Activated naive CD4-positive, alpha-beta T cell (primary cell): ENCODE measurements around the gene ACKR3.

ENCODE experiments used
- DNase-seq, 4 experiments: peaks; one replicate each; lab custom pipeline; 2025; lab: John Stamatoyannopoulos, UW

Gene ACKR3

DNA sequence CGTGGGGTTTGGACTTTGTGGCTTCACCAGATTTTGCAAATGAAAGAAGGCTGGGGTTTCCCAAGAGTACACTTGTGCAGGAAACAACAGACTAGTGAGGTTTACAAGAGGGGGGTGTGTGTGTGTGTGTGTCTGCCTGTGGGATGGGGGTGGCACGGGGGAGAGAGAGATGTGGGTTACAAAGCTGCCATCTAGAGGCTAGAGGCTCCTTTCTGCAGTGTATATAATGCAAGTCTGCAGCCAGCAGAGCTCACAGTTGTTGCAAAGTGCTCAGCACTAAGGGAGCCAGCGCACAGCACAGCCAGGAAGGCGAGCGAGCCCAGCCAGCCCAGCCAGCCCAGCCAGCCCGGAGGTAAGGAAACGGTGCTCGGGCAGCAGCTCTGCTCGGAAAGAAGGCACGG lies at the start of gene ACKR3:
ACKR3 (plus strand) TSS at position 253 of the 401 bp plus-strand sequence. CDS start 10,641 bp downstream, outside the sequence.
- DNase-seq = peak in 2 of 4 experiments; percentile 29 to 51

GRCh38 chr2:236521556-236521955 lies 48.1 kb upstream of the ACKR3 start:
- DNase-seq = no peak

GRCh38 chr2:236523249-236523648 lies 46.4 kb upstream of the ACKR3 start:
- DNase-seq = no peak

DNA sequence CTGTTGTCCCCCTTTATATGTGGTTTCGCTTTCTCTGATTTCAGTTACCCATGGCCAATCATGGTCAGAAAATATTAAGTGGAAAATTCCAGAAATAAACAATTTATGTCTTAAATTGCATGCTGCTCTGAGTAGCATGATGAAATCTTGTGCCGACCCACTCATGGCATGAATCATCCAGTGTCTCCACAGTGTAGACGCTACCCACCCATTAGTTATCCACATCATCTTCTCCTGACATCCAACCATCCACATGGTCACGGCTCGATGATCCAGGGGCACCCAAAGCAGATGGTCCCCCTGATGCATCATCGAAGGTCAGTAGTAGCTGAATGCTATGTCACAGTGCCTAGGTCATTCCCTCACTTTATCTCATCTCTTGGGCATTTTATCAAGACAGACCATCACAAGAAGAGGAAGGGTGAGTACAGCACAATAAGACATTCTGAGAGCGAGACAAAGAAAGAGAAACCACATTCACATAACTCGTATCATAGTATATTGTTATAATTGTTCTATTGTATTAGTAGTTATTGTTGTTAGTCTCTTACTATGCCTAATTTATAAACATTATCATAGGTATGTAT lies 44.1 kb upstream of the ACKR3 start:
- no peak for DNase-seq

DNA sequence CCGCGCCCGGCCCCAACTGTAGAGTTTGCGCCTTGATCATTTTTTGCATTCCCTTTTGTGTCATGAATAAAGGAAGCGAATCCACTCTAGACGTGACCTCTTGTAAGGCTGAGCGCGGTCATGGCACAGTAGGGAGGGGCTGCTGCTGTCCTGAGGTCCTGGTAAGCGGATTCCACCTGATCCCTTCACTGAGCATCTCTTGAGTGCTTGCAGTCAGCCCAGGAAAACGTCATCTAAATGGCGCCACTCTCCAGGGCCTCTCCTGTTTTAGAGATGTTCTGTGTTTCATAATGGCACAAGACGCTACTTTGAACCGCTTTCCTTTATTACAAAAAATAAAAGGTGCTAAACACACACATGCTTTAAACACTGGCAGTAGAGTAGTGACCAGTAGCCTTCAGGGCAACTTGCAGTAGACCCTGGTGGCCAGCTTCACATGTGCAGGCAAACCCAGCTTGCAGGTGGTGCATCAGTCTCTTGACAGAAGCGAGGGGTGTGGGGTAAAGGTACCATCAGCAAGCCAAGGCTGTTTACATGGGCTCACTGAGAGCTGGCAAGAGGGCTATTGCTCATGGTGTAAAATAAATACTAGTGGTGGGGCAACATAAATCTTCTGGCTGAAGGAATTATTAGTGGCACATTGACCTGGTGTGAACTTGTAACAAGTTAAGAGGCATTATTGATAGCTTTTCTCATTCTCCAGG lies 43.0 kb upstream of the ACKR3 start:
- no peak for DNase-seq

DNA sequence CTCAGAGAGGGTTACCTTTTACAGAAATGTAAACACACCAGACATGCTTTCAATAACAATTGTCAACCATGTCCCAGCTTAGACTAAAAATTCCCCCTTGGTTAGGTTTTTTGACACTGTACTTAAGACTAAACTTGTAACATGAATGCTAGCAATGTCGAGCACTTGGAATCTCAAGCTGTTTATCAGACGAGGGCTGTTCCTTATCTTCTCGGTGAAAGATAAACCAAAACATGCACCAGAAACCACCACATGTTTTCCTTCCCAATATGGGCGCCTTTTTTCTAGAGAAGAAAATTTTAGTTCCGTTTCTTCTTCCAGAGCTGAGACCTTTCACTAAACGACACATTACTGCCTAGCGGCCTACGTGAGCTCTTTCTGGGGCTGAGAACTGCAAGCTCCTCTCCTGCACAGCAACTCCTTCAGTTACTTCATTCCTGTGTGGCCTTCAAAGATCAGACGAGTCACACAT lies 42.4 kb upstream of the ACKR3 start:
- no peak for DNase-seq

GRCh38 chr2:236529606-236530005 lies 40.0 kb upstream of the ACKR3 start:
- DNase-seq = no peak

DNA sequence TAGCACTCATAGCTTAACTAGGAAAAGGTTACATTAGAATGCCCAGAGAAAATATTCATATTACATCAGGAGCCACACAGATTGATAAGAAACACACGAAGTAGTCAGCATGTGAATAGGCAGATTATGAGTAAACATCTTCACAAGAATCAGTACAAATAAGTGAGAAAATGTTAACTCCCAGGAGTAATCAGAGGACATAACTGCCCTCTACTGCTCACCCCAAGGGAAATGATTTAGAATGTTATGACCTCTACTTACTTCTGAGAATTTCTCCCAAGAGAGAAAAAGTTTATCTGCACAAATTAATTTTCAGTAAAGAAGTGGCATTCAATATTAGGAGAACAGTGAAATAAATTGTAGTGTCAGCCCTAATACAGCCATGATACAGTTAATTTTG lies 39.1 kb upstream of the ACKR3 start:
- DNase-seq = no peak

- no peak for DNase-seq
These were observed 38.4 kb upstream of the ACKR3 start for GRCh38 chr2:236531195-236531594.

GRCh38 chr2:236531996-236532395 lies 37.6 kb upstream of the ACKR3 start:
- DNase-seq = no peak

- DNase-seq = no peak
These were observed 36.3 kb upstream of the ACKR3 start for GRCh38 chr2:236533343-236533742.

- DNase-seq = no peak
These were observed 34.6 kb upstream of the ACKR3 start for GRCh38 chr2:236535024-236535423.

DNA sequence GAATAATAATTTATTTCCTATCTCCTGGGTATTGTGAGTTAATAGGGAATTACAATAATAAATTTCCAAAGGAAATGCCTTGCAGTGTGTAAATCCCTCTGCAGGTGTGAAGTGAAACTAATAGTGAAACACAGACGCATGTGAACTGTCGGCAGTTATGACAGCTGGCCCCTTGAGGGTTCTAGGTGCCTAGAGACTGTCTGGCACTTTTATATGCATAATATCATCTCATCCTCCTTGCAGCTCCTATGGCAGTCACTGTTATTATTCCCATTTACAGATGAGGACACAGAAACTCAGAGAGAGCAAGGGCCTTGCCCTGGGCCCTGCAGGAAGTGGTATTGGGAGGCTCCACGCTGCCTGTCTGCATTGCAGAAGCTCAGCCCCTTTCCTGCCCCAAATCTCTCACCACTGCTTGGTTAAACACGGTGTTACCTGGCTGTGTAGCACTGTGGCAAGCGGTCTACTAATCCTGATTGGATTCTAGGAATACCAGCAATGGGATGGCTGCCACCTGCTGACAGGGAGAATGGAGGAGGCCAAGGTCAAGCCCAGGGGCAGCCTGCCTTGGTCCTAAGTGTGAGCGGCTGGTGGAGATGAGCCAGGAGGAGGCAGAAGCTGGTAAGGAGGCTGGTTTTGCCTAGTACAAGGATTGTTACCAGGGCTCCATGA lies 32.8 kb upstream of the ACKR3 start:
- DNase-seq = peak in 2 of 4 experiments; percentile 45 to 46

GRCh38 chr2:236538242-236538641 lies 31.4 kb upstream of the ACKR3 start:
- no peak for DNase-seq

GRCh38 chr2:236541008-236541562 lies 28.5 kb upstream of the ACKR3 start:
- no peak for DNase-seq

DNA sequence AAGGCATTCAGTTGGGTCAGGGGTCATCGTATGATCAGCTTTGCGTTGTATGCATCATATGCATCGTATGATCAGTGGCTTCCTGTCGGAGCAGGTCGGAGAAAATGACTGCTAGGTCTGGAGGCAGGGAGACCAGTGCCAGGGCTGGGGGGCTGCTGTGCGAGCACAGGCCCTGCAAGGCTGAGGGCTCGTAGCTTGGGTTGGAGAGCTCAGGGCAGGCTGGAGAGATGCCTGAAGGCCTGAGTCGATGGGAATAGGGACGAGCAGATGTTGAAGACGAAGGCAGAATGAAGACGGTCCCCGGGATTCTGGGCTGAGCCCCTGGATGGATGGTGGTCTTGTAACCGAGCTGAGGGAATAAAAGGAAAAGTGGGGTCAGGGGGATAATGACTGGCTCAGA lies 25.3 kb upstream of the ACKR3 start:
- DNase-seq = no peak

- no peak for DNase-seq
These were observed 24.4 kb upstream of the ACKR3 start for GRCh38 chr2:236545248-236545658.

- DNase-seq = no peak
These were observed 23.7 kb upstream of the ACKR3 start for GRCh38 chr2:236545814-236546480.

DNA sequence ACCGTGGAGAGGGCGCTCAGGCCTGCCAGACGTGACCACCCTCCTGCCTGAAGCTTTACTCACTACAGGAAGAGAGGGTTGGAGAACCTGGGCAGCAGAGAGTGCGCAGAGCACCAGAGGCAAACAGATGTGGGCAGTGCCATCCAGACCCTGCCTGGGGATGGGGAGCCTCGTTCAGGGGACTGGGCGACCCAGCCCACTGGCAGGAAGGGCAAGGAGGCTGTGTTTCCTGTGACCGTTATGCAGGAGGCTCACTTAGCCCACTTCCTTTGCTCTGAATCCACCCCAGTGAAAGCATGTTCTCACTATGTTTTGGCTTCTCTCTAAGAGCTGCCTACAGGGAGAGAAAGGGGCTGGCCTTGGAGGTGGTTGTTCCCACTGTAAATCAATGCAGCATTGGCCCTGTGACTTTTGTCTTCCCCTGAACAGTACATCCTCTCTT lies 23.0 kb upstream of the ACKR3 start:
- peak in 2 of 4 experiments; percentile 12 to 13 for DNase-seq

DNA sequence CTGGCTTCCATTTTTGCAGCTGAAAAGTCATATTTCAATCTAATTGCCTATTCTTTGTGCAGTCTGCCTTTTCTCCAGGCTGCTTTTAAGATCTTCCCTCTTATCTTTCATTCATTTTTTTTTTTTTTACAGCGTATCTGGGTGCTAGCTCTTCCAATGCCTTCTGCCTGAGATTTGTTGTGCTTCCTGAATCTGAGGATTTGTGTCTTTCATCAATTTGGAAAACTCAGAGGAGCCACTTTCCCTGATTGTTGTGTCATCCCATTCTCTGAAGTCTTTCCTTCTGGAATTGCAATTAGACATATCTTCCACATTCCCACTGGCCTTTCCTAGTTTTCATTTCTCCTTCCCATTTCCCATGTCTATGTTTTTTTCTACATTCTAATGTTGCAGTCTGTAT lies 21.9 kb upstream of the ACKR3 start:
- DNase-seq = no peak

- no peak for DNase-seq
These were observed 21.3 kb upstream of the ACKR3 start for GRCh38 chr2:236548179-236548921.
